Measurements from ENCODE around the gene HIGD1A. TPM values are rescaled to one million over a fixed set of nuclear protein-coding genes. Genes with fewer than 3 reads are reported as not detected.

Gene HIGD1A
- total and polyA plus RNA-seq, 10 of the 15 experiments (the other 5 are each of a cell fraction or from before 2014, with no cell fraction given) = 73.9 to 487 (median 175) TPM

GRCh38 chr3:42772670-42773408 is 31.5 kb downstream of the HIGD1A start, which contains the start of gene CCDC13 (continued):
- TF ChIP-seq CREB1 (IDR thresholded peaks at IDR 0.05; ENCODE audit: low read depth) = peak; percentile 98
- TF ChIP-seq E2F8 (IDR thresholded peaks at IDR 0.05; ENCODE audit: low read depth, partially characterized antibody) = no peak
- peak; percentile 9 for TF ChIP-seq EED (IDR thresholded peaks at IDR 0.05; ENCODE audit: low read depth)
- TF ChIP-seq ZSCAN29 (IDR thresholded peaks at IDR 0.05) = no peak
- peak; percentile 76; the same call in 1 of the 2 replicates for TF ChIP-seq ZBTB40 (IDR thresholded peaks at IDR 0.05; ENCODE audit: borderline replicate concordance)
- 0 out of 2 replicates have a peak, but pooled peaks have one; percentile 32 for TF ChIP-seq TCF12 (IDR thresholded peaks at IDR 0.05; ENCODE audit: low read depth, low read length)
- 0 out of 2 replicates have a peak, but pooled peaks have one; percentile 12 for TF ChIP-seq JUND (IDR thresholded peaks at IDR 0.05; ENCODE audit: low read depth, low read length)
- peak; percentile 79 for TF ChIP-seq IKZF1 (conservative IDR thresholded peaks at IDR 0.05)
- TF ChIP-seq HSF1 (IDR thresholded peaks at IDR 0.05; ENCODE audit: low read depth, low read length) = 0 out of 2 replicates have a peak, but pooled peaks have one; percentile 52
- TF ChIP-seq DPF2 (IDR thresholded peaks at IDR 0.05) = peak; percentile 81
- 0 out of 2 replicates have a peak, but pooled peaks have one; percentile 26 for TF ChIP-seq ATF2 (IDR thresholded peaks at IDR 0.05; ENCODE audit: low read length)
- peak; percentile 83 for TF ChIP-seq POLR2A (IDR thresholded peaks at IDR 0.05; ENCODE audit: low read depth, low read length)
- peak; percentile 87 for TF ChIP-seq SPI1 (IDR thresholded peaks at IDR 0.05; ENCODE audit: borderline replicate concordance, insufficient read depth, low read depth, low read length)
- peak; percentile 71 for TF ChIP-seq SMARCA5 (IDR thresholded peaks at IDR 0.05)
- no peak for TF ChIP-seq NR2C2 (IDR thresholded peaks at IDR 0.05; ENCODE audit: borderline replicate concordance, control insufficient read depth, insufficient read length, low read depth)
- peak in 1 of 2 experiments; percentile 12; a peak in 1 of 4 replicates for TF ChIP-seq IKZF2 (IDR thresholded peaks at IDR 0.05)
- TF ChIP-seq PAX5 (IDR thresholded peaks at IDR 0.05; ENCODE audit: borderline replicate concordance, low read depth, low read length) = no peak
- TF ChIP-seq CHD2 (IDR thresholded peaks at IDR 0.05; ENCODE audit: borderline replicate concordance, low read depth, low read length) = peak; percentile 10; the same call in 1 of the 2 replicates
- TF ChIP-seq POLR2AphosphoS5 (IDR thresholded peaks at IDR 0.05; ENCODE audit: low read length) = peak; percentile 85
- no peak for TF ChIP-seq PAX8 (IDR thresholded peaks at IDR 0.05)
- peak; percentile 33 for TF ChIP-seq RUNX3 (IDR thresholded peaks at IDR 0.05; ENCODE audit: low read length)
- no peak for TF ChIP-seq HDAC6 (IDR thresholded peaks at IDR 0.05; ENCODE audit: unreplicated experiment)

All from GM12878 (cell line).